Panc1 (cell line): Measurements from ENCODE around the gene CCDC141.

ENCODE experiments used
- POLR2AphosphoS5 ChIP-seq: IDR thresholded peaks from 2 replicates; pipeline ENCODE4 v1.6.1; 2012; ENCODE audit warnings: mild to moderate bottlenecking, low read depth, low read length, moderate library complexity
- TF ChIP-seq, protein P1 (sequence below): fragments of 450-650 bp; IDR thresholded peaks from 2 replicates; pipeline ENCODE4 v1.5.1; 2017; ENCODE audit warnings: mild to moderate bottlenecking

DNA sequence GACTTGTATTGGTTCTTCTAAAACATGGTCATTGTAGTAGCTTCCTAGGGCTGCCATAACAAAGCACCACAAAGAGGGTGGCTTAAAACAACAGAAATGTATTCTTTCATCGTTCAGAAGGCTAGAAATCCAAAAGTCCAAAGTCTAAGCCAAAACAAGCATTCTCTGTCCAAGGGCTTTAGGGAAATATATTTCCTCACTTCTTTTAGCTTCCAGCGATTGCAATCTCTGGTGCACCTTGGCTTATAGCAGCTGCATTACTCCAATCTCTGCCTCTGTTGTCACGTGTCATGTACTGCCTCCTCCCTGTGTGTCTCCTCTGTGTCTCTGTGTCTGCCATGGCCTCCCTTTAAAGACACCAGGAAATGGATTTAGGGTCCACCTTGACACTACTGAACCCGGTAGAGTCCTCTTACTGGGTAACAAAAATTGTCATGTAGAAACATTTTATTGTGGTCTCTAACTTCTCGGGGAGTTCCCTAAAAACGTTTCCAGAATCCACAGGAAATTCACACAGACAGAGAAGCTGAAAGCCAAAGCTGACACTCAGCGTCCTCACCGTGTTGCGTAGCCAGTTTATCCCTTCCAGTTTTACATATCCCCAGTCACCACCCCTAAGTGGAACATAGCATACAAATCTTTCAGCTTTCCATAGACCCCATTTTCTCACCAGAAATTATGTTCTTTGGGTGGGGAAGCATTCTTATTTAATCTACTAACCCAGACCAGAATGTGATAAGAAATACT, 222.0 kb downstream of the CCDC141 start:
- TF ChIP-seq, protein P1, sequence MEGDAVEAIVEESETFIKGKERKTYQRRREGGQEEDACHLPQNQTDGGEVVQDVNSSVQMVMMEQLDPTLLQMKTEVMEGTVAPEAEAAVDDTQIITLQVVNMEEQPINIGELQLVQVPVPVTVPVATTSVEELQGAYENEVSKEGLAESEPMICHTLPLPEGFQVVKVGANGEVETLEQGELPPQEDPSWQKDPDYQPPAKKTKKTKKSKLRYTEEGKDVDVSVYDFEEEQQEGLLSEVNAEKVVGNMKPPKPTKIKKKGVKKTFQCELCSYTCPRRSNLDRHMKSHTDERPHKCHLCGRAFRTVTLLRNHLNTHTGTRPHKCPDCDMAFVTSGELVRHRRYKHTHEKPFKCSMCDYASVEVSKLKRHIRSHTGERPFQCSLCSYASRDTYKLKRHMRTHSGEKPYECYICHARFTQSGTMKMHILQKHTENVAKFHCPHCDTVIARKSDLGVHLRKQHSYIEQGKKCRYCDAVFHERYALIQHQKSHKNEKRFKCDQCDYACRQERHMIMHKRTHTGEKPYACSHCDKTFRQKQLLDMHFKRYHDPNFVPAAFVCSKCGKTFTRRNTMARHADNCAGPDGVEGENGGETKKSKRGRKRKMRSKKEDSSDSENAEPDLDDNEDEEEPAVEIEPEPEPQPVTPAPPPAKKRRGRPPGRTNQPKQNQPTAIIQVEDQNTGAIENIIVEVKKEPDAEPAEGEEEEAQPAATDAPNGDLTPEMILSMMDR = no peak
- no peak for TF ChIP-seq POLR2AphosphoS5
